SW 1271 (cell line): ENCODE results near the gene ZBTB20.

Source experiments
- DNase-seq, 2 experiments: peaks; one replicate each; lab custom pipeline; 2025; lab: John Stamatoyannopoulos, UW

The ZBTB20 gene

DNA sequence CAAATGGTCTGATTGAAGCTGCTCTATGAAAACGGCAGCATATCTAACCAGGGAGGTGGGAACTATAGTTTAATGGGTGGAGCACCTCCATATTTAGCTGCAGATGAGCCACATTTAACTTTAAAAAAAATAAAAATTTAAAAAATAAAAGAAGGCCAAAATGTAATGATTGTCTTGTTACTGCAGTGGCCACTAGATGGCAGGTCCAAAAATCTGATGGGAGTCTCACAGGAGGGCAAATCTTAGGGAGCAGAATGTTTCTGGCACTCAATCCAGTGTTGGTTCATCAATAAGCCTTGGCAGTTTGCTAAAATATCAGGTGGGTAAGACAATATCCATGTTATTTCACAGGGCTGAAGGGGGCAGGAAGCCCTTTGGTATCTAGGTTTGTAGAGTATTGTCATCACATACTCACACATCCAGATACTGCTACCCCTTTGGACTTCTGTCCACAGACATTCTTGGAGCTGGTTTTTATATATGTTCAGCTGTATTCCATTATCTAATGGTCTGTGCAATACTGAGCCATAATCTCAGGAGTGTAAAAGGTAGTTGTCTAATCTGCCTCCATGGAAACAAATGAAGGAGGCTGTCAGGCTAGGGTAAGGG, 619.9 kb downstream of the ZBTB20 start:
- DNase-seq = peak in 1 of 2 experiments; percentile 29

DNA sequence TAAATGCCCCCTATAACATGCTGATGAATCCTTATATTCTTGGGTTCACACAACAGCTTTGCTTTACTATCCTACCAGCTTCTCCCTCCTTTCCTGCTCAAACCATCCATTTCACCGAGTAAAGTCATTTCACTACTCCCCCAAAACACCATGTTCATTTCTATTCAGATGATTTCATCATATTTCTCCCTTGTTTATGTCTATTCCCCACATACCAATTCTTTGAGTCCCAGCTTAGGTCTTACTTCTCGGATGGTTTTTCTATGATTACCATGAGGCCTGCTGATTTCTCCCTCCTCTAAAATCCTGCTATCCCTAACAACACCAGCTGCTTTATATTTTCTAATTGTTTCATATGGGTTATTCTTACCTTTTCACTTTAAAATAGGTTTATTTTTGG, 621.8 kb downstream of the ZBTB20 start:
- DNase-seq = no peak

DNA sequence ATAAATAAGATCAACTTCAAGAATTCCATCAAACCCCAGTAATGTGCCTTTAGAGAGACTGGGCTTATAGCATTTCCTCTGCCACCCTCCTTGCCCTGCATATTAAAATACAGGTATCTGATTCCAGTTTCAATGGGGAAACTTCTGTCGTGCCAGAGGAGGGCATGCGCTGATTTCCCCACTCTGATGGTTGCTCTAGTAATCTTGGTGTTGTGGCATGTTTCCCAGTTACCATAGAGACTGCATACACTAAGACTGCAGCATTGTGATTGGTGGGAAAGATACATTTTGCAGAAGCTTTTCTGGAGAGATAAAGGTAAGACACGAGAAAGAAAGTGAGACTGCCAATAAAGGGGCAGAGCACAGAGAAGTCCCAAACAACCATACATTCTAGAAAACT, 627.7 kb downstream of the ZBTB20 start:
- no peak for DNase-seq

GRCh38 chr3:114518206-114518808, 628.8 kb downstream of the ZBTB20 start:
- no peak for DNase-seq

GRCh38 chr3:114510201-114510600, 636.9 kb downstream of the ZBTB20 start:
- DNase-seq = no peak

DNA sequence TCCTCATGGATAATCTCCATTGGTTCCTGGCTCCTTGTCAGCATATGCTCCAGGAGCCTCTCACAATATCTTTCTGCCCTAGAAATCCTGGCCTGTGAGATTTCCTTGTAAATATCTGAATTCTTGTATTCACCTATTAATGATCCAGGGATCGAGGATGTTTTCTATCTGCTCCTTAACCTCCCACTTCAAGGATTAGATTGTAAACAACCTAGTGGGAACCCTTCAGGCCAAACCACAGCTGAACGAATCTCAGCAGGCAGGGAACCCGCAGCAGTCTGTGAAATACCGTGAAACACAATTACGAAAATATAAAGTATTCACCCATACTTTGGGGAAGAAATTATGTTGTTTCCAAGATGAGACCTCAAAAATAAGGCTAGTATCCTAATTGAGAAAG, 637.3 kb downstream of the ZBTB20 start:
- no peak for DNase-seq

DNA sequence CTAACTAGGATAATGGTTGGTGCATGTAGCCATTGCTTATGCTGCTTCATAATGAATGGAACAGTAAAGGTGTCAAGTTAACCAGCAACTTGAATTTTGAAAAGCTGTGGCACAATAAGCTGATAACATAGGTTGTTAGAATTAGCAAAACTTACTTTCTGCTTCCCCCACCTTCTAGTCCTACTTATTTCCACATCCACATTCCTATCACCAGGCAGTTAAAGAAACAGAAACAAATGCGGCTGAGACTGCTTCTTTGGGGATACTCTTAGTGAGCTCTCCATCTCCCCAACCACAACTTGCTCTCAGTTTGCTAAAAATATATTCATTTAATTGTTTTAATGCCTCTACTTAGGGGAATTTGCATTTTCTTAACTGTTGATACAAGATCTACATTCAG, 638.1 kb downstream of the ZBTB20 start:
- no peak for DNase-seq

GRCh38 chr3:114508208-114508607, 638.9 kb downstream of the ZBTB20 start:
- DNase-seq = no peak

DNA sequence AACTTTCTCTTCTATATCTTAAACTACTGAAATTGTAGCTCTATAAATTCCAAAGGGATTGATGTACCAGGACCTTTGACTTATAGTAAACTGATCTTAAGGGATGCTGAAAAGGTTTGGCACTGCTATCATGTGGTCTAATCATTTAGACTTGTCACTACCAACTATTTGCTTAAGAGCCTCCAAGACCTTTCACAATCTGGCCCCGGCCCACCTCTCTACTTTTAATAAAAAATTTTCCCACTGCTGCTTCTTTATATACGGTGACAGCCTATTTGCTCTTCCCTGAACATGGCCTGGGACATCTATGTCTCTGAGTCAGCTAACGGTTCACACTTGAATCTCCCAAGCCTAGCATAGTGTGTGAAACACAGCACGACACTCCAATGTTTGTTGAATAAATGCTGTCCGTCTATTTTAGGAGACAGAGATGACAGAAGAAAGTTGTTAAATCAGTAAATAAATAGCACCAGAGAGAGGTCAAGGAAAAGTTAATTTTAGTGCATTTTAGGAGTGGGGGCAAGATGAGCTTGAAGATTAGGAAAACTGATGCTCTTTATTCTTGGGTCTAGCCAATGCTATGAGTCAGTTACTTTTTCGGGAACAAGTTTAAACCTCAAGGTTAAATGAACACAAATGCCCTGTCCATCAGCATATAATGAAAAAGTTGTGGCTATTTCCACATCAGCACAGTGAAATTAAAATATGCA, 640.3 kb downstream of the ZBTB20 start:
- no peak for DNase-seq

GRCh38 chr3:114504941-114505628, 642.0 kb downstream of the ZBTB20 start:
- DNase-seq = peak in 1 of 2 experiments; percentile 36

- no peak for DNase-seq
Observed at GRCh38 chr3:114502204-114502603, 644.9 kb downstream of the ZBTB20 start.

- no peak for DNase-seq
Observed at GRCh38 chr3:114499976-114500375, 647.1 kb downstream of the ZBTB20 start.

GRCh38 chr3:114498539-114499370, 648.3 kb downstream of the ZBTB20 start:
- no peak for DNase-seq

- no peak for DNase-seq
Observed at GRCh38 chr3:114496874-114497273, 650.2 kb downstream of the ZBTB20 start.

- DNase-seq = no peak
Observed at GRCh38 chr3:114496466-114496865, 650.6 kb downstream of the ZBTB20 start.

DNA sequence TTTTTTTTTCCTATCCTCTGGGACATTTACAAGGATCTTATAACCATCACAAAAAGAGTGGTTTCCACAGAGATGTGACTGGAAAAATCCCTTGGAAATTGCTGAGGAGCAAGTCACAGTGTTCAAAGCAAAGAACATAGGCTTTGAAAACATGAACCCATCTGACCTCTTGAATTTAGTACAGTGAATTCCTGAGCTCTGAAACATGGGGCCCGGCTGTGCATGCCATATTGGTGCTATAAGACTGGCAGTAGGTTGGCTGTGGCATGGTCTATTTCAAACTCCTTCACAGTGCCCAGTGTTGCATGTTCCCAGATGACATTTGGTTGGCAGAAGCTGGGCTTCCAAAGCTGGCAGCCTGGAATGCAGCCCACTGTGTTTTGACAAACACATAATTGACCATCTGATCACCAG, 651.1 kb downstream of the ZBTB20 start:
- no peak for DNase-seq

GRCh38 chr3:114494498-114494897, 652.6 kb downstream of the ZBTB20 start:
- no peak for DNase-seq

GRCh38 chr3:114490829-114491228, 656.3 kb downstream of the ZBTB20 start:
- no peak for DNase-seq

GRCh38 chr3:114487502-114487901, 659.6 kb downstream of the ZBTB20 start:
- no peak for DNase-seq

DNA sequence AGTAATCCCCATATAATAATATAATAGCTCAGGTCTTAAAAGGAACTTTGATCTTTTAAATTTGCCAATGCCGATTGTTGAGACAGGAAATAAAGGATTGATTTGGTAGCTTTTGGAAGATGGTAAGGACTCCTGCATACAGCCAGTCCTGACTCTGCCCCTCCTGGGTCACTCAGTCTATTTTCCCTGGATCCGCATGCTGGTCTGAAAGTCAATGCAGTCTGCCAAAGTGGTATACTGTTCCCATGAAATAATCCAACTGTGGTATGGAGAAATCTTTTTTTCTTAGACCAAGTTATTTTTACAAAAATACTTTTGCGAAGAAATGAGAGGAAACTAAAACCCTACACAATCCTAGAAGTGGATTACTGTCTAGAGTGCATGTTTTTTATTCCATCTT, 662.2 kb downstream of the ZBTB20 start:
- DNase-seq = no peak

- DNase-seq = no peak
Observed at GRCh38 chr3:114481113-114481512, 666.0 kb downstream of the ZBTB20 start.

GRCh38 chr3:114480442-114480841, 666.6 kb downstream of the ZBTB20 start:
- no peak for DNase-seq
